ENCODE results near the gene DDI2. TPM values are rescaled to one million over a fixed set of nuclear protein-coding genes. Genes with fewer than 3 reads are reported as not detected.

DDI2 gene
- total RNA-seq, 1 donor from 2014 or later = 53.0 TPM

GRCh38 chr1:15701784-15702183, 84.5 kb downstream of the DDI2 start:
- no peaks in the 10 kb centered on the region for H3K27me3 Mint-ChIP-seq
- peaks cover 16% of the 10 kb centered on the region for H3K4me1 Mint-ChIP-seq
- H3K4me3 Mint-ChIP-seq = no peak overlapping the region
- no peak overlapping the region for H3K27ac Mint-ChIP-seq
- H3K9me3 Mint-ChIP-seq = no peaks in the 10 kb centered on the region
- H3K36me3 Mint-ChIP-seq (ENCODE audit: low read depth) = peaks cover 13% of the 10 kb centered on the region
- intact Hi-C loops (cut with micrococcal nuclease) = no loop called here
- DNase-seq = no peak

- Mint-ChIP-seq H3K4me1 (peaks cover 8% of the 10 kb centered on the region), H3K27ac (no peak overlapping the region), H3K36me3 (ENCODE audit: low read depth) (peaks cover 13% of the 10 kb centered on the region), H3K27me3 (no peaks in the 10 kb centered on the region), H3K9me3 (no peaks in the 10 kb centered on the region), H3K4me3 (no peak overlapping the region)
- no peak for DNase-seq
- intact Hi-C loops (cut with micrococcal nuclease) = no loop called here
Measured at GRCh38 chr1:15702722-15703550, 85.7 kb downstream of the DDI2 start.

- intact Hi-C loops (cut with micrococcal nuclease) = no loop called here
- peaks cover 13% of the 10 kb centered on the region for H3K36me3 Mint-ChIP-seq (ENCODE audit: low read depth)
- H3K27me3 Mint-ChIP-seq = no peaks in the 10 kb centered on the region
- H3K27ac Mint-ChIP-seq = no peak overlapping the region
- H3K4me3 Mint-ChIP-seq = no peak overlapping the region
- H3K4me1 Mint-ChIP-seq = peaks cover 8% of the 10 kb centered on the region
- no peak for DNase-seq
- no peaks in the 10 kb centered on the region for H3K9me3 Mint-ChIP-seq
Measured at GRCh38 chr1:15703562-15703961, 86.3 kb downstream of the DDI2 start.

GRCh38 chr1:15704526-15705183, 87.4 kb downstream of the DDI2 start:
- Mint-ChIP-seq H3K4me3 (no peak overlapping the region), H3K9me3 (no peaks in the 10 kb centered on the region), H3K36me3 (ENCODE audit: low read depth) (peaks cover 10% of the 10 kb centered on the region), H3K4me1 (peaks cover 6% of the 10 kb centered on the region), H3K27me3 (no peaks in the 10 kb centered on the region), H3K27ac (no peak overlapping the region)
- intact Hi-C loops (cut with micrococcal nuclease) = no loop called here
- no peak for DNase-seq

GRCh38 chr1:15705184-15705566, 87.9 kb downstream of the DDI2 start:
- Mint-ChIP-seq H3K4me3 (no peak overlapping the region), H3K9me3 (no peaks in the 10 kb centered on the region), H3K27ac (no peak overlapping the region), H3K36me3 (ENCODE audit: low read depth) (peaks cover 10% of the 10 kb centered on the region), H3K27me3 (no peaks in the 10 kb centered on the region), H3K4me1 (peaks cover 6% of the 10 kb centered on the region)
- intact Hi-C loops (cut with micrococcal nuclease) = no loop called here
- DNase-seq = no peak

- Mint-ChIP-seq H3K4me1 (peaks cover 4% of the 10 kb centered on the region), H3K4me3 (no peak overlapping the region), H3K27me3 (no peaks in the 10 kb centered on the region), H3K27ac (no peak overlapping the region), H3K36me3 (ENCODE audit: low read depth) (peaks cover 9% of the 10 kb centered on the region), H3K9me3 (no peaks in the 10 kb centered on the region)
- intact Hi-C loops (cut with micrococcal nuclease) = no loop called here
- no peak for DNase-seq
Measured at GRCh38 chr1:15706751-15707150, 89.5 kb downstream of the DDI2 start.

GRCh38 chr1:15707239-15707925, 90.1 kb downstream of the DDI2 start:
- Mint-ChIP-seq H3K27ac (no peak overlapping the region), H3K36me3 (ENCODE audit: low read depth) (peaks cover 9% of the 10 kb centered on the region), H3K27me3 (no peaks in the 10 kb centered on the region), H3K4me3 (no peak overlapping the region), H3K9me3 (no peaks in the 10 kb centered on the region), H3K4me1 (peaks cover 4% of the 10 kb centered on the region)
- intact Hi-C loops (cut with micrococcal nuclease) = no loop called here
- DNase-seq = no peak

GRCh38 chr1:15708486-15709137, 91.4 kb downstream of the DDI2 start:
- Mint-ChIP-seq H3K27me3 (no peaks in the 10 kb centered on the region), H3K9me3 (no peaks in the 10 kb centered on the region), H3K27ac (no peak overlapping the region), H3K4me3 (no peak overlapping the region), H3K36me3 (ENCODE audit: low read depth) (peaks cover 9% of the 10 kb centered on the region), H3K4me1 (peaks cover 4% of the 10 kb centered on the region)
- intact Hi-C loops (cut with micrococcal nuclease) = no loop called here
- no peak for DNase-seq

- Mint-ChIP-seq H3K36me3 (ENCODE audit: low read depth) (peaks cover 9% of the 10 kb centered on the region), H3K4me1 (peaks cover 3% of the 10 kb centered on the region), H3K4me3 (no peak overlapping the region), H3K27ac (no peak overlapping the region), H3K27me3 (no peaks in the 10 kb centered on the region), H3K9me3 (no peaks in the 10 kb centered on the region)
- intact Hi-C loops (cut with micrococcal nuclease) = no loop called here
- no peak for DNase-seq
Measured at GRCh38 chr1:15709226-15709625, 92.0 kb downstream of the DDI2 start.

- no peaks in the 10 kb centered on the region for H3K9me3 Mint-ChIP-seq
- intact Hi-C loops (cut with micrococcal nuclease) = no loop called here
- peaks cover 5% of the 10 kb centered on the region for H3K36me3 Mint-ChIP-seq (ENCODE audit: low read depth)
- H3K27ac Mint-ChIP-seq = no peak overlapping the region
- no peaks in the 10 kb centered on the region for H3K4me1 Mint-ChIP-seq
- H3K27me3 Mint-ChIP-seq = no peaks in the 10 kb centered on the region
- DNase-seq = no peak
- no peak overlapping the region for H3K4me3 Mint-ChIP-seq
Measured at GRCh38 chr1:15712168-15712567, 94.9 kb downstream of the DDI2 start.

- Mint-ChIP-seq H3K4me3 (no peak overlapping the region), H3K36me3 (ENCODE audit: low read depth) (peaks cover 8% of the 10 kb centered on the region), H3K27me3 (no peaks in the 10 kb centered on the region), H3K27ac (peak overlapping the region; percentile 34), H3K9me3 (no peaks in the 10 kb centered on the region), H3K4me1 (no peaks in the 10 kb centered on the region)
- intact Hi-C loops (cut with micrococcal nuclease) = no loop called here
- DNase-seq = no peak
Measured at GRCh38 chr1:15714406-15715136, 97.3 kb downstream of the DDI2 start.

GRCh38 chr1:15717418-15718125, 100.3 kb downstream of the DDI2 start:
- DNase-seq = no peak
- intact Hi-C loops (cut with micrococcal nuclease) = no loop called here
- Mint-ChIP-seq H3K36me3 (ENCODE audit: low read depth) (peaks cover 15% of the 10 kb centered on the region), H3K27me3 (no peaks in the 10 kb centered on the region), H3K4me1 (no peaks in the 10 kb centered on the region), H3K27ac (no peak overlapping the region), H3K4me3 (no peak overlapping the region), H3K9me3 (no peaks in the 10 kb centered on the region)

- no peak overlapping the region for H3K27ac Mint-ChIP-seq
- H3K9me3 Mint-ChIP-seq = no peaks in the 10 kb centered on the region
- H3K4me3 Mint-ChIP-seq = no peak overlapping the region
- H3K36me3 Mint-ChIP-seq (ENCODE audit: low read depth) = peaks cover 17% of the 10 kb centered on the region
- H3K27me3 Mint-ChIP-seq = no peaks in the 10 kb centered on the region
- intact Hi-C loops (cut with micrococcal nuclease) = no loop called here
- no peak for DNase-seq
- no peaks in the 10 kb centered on the region for H3K4me1 Mint-ChIP-seq
Measured at GRCh38 chr1:15718199-15718601, 100.9 kb downstream of the DDI2 start.
